B cell (primary cell): ENCODE results near the gene BSG. TPM values are rescaled to one million over a fixed set of nuclear protein-coding genes. Genes with fewer than 3 reads are reported as not detected.

Experiments
- ATAC-seq: fragments of 200-7000 bp; cut with Tn5 transposase; one replicate; pipeline ENCODE4 v1.10.0; 2021; ENCODE audit warnings: low read depth, mild to moderate bottlenecking, moderate number of reproducible peaks, moderate library complexity
- CTCF ChIA-PET: fragments of 350-600 bp; sonication (Branson Sonifier 250); formaldehyde crosslinking; loops from one replicate; lab custom pipeline; 2021; ENCODE audit warnings: antibody characterized with exemption, inconsistent platforms; lab: Charles Lee
- POLR2A ChIA-PET: fragments of 350-600 bp; sonication (Branson Sonifier 250); formaldehyde crosslinking; loops from one replicate; lab custom pipeline; 2021; ENCODE audit warnings: antibody characterized with exemption; lab: Charles Lee
- DNase-seq: peaks from one replicate; pipeline ENCODE4 v3.0.0; 2013
- H2AFZ ChIP-seq: 2 replicates; pipeline ENCODE4 v1.6.1; 2012; ENCODE audit warnings: mild to moderate bottlenecking, low read depth, low read length; ENCODE audit not compliant: insufficient read depth, poor library complexity, severe bottlenecking
- H3K27ac ChIP-seq, 2 donors: 1 replicate in 1 of 2; 2 replicates in 1 of 2; pipeline ENCODE4 v1.5.1; 2012 to 2013; ENCODE audit warnings: low read length in 2 of 2, mild to moderate bottlenecking in 2 of 2, moderate library complexity in 1 of 2
- H3K27me3 ChIP-seq, 4 experiments: fragments of 200-600 bp in 1 of 4; sonication (generic) in 1 of 4; replicated peaks in 1 of 4; 1 replicate in 2 of 4; 2 replicates in 2 of 4; pipeline versions ENCODE4 v1.6.1 to v1.7.0; 2013 to 2016; ENCODE audit warnings: low read length in 3 of 4, mild to moderate bottlenecking in 2 of 4, mixed read lengths in 1 of 4, moderate library complexity in 1 of 4; ENCODE audit not compliant: insufficient read depth in 4 of 4, control insufficient read depth in 3 of 4; ENCODE audit errors: control extremely low read depth in 1 of 4
- H3K36me3 ChIP-seq, 2 experiments: replicated peaks in 1 of 2; 1 replicate in 1 of 2; 2 replicates in 1 of 2; pipeline versions ENCODE4 v1.6.1 to v1.7.1; 2013; ENCODE audit warnings: low read length in 1 of 2; ENCODE audit not compliant: insufficient read depth in 2 of 2, control insufficient read depth in 1 of 2; ENCODE audit errors: control extremely low read depth in 1 of 2, extremely low read depth in 1 of 2
- H3K4me1 ChIP-seq, 2 donors: fragments of 200-600 bp in 1 of 2; sonication (generic) in 1 of 2; 1 replicate in 1 of 2; 2 replicates in 1 of 2; pipeline versions ENCODE4 v1.5.1 to v1.6.1; 2013 to 2017; ENCODE audit warnings: low read length in 2 of 2; ENCODE audit not compliant: control insufficient read depth in 2 of 2, insufficient read depth in 2 of 2
- H3K4me2 ChIP-seq: replicated peaks from 2 replicates; pipeline ENCODE3; 2012; ENCODE audit warnings: mild to moderate bottlenecking, low read depth, low read length; ENCODE audit not compliant: poor library complexity, severe bottlenecking
- H3K4me3 ChIP-seq, 5 experiments: fragments of 200-600 bp in 1 of 5; sonication (generic) in 1 of 5; 1 replicate in 3 of 5; 2 replicates in 2 of 5; pipeline versions ENCODE4 v1.5.1 to v1.7.0; 2011 to 2016; ENCODE audit warnings: low read length in 4 of 5, mild to moderate bottlenecking in 4 of 5, low read depth in 2 of 5, control low read depth in 1 of 5, moderate library complexity in 1 of 5; ENCODE audit not compliant: insufficient read depth in 1 of 5; ENCODE audit errors: control extremely low read depth in 1 of 5, extremely low read depth in 1 of 5
- H3K79me2 ChIP-seq: fragments of 200-600 bp; sonication (generic); one replicate; pipeline ENCODE4 v1.6.0; 2016; ENCODE audit warnings: low read length; ENCODE audit not compliant: control insufficient read depth, insufficient read depth
- H3K9ac ChIP-seq: fragments of 200-600 bp; sonication (generic); 2 replicates; pipeline ENCODE4 v1.6.1; 2017; ENCODE audit warnings: mild to moderate bottlenecking, low read length, moderate library complexity
- H3K9me3 ChIP-seq, 3 donors: one replicate each; pipeline versions ENCODE4 v1.6.1 to v1.7.1; 2013; ENCODE audit warnings: low read length in 2 of 3; ENCODE audit not compliant: control insufficient read depth in 2 of 3, insufficient read depth in 1 of 3; ENCODE audit errors: control extremely low read depth in 1 of 3
- H4K20me1 ChIP-seq: 2 replicates; pipeline ENCODE4 v1.6.0; 2012; ENCODE audit warnings: mild to moderate bottlenecking, low read length; ENCODE audit not compliant: insufficient read depth, control insufficient read depth, poor library complexity, severe bottlenecking
- H3K27ac Mint-ChIP-seq: one replicate; pipeline ENCODE4 v1.8.0; 2021; ENCODE audit warnings: mixed read lengths
- H3K27me3 Mint-ChIP-seq: one replicate; pipeline ENCODE4 v1.8.0; 2021; ENCODE audit warnings: mixed read lengths
- H3K4me1 Mint-ChIP-seq: one replicate; pipeline ENCODE4 v1.8.0; 2021; ENCODE audit warnings: mixed read lengths
- H3K4me3 Mint-ChIP-seq: one replicate; pipeline ENCODE4 v1.8.0; 2021; ENCODE audit warnings: mixed read lengths
- H3K9me3 Mint-ChIP-seq: one replicate; pipeline ENCODE4 v1.8.0; 2022; ENCODE audit warnings: mixed read lengths; ENCODE audit not compliant: insufficient read depth
- EZH2 ChIP-seq: IDR thresholded peaks from 2 replicates; pipeline ENCODE4 v1.6.1; 2012; ENCODE audit warnings: borderline replicate concordance, low read depth, mild to moderate bottlenecking, moderate library complexity, low read length; ENCODE audit not compliant: insufficient read depth, poor library complexity, severe bottlenecking
- WGBS: methylation state at CpG from one replicate; pipeline ENCODE4 v1.1.5; 2013; ENCODE audit warnings: missing lambda C conversion rate; ENCODE audit not compliant: insufficient coverage; 5-methylcytosine and 5-hydroxymethylcytosine counted together
- intact Hi-C: fragments of 100-400 bp; cut with micrococcal nuclease; formaldehyde crosslinking; loops from one replicate; pipeline ENCODE4 v1.10.0; 2022
- polyA plus RNA-seq: library from polyadenylated mRNA; depleted of rRNA; stranded (reverse); fragments of >200 nt; gene quantifications from 2 replicates; pipeline ENCODE4 v1.2.3, GENCODE V29; 2012
- total RNA-seq, 2 donors: library from RNA; stranded (reverse); fragments of 120-200 nt in 1 of 2; gene quantifications; 1 replicate in 1 of 2; 2 replicates in 1 of 2; pipeline versions ENCODE4 v1.2.3 to v1.2.4, GENCODE V29; 2013 to 2022
- TF ChIP-seq, protein P1 (sequence below): fragments of 200-600 bp; IDR thresholded peaks from one replicate; pipeline ENCODE4 v1.8.0; 2022; ENCODE audit warnings: antibody characterized with exemption, mild to moderate bottlenecking

BSG gene
- total and polyA plus RNA-seq, 2 donors (not counting 1 experiment from before 2014, with no cell fraction given), result 82.1 to 131 TPM

DNA sequence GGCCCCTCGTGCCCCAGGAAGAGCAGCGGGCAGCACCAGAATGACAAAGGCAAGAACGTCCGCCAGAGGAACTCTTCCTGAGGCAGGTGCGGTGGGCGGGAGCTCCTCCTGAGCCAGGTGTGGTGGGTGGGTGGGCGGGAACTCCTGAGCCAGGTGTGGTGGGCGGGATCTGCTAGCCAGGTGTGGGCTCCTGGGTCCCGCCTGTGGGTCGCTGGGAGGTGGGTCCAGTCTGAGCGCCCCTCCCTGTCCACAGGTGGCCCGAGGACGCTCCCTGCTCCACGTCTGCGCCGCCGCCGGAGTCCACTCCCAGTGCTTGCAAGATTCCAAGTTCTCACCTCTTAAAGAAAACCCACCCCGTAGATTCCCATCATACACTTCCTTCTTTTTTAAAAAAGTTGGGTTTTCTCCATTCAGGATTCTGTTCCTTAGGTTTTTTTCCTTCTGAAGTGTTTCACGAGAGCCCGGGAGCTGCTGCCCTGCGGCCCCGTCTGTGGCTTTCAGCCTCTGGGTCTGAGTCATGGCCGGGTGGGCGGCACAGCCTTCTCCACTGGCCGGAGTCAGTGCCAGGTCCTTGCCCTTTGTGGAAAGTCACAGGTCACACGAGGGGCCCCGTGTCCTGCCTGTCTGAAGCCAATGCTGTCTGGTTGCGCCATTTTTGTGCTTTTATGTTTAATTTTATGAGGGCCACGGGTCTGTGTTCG is 10.3 kb downstream of the BSG start:
- no peaks in the 10 kb centered on the region for H3K4me1 Mint-ChIP-seq
- Histone ChIP-seq H3K27me3 (peaks cover 0 to 19% (median 5%) of the 10 kb centered on the region in 4 experiments), H3K27ac (no peak overlapping the region), H3K4me1 (peaks cover 0 to under 1% of the 10 kb centered on the region in 2 donors), H3K4me2 (no peak overlapping the region), H2AFZ (no peak overlapping the region), H3K36me3 (peaks cover 0 to 33% of the 10 kb centered on the region in 2 experiments), H3K9me3 (no peaks in the 10 kb centered on the region), H3K79me2 (peaks cover 24% of the 10 kb centered on the region), H4K20me1 (peaks cover 58% of the 10 kb centered on the region), H3K9ac (no peak overlapping the region), H3K4me3 (no peak overlapping the region)
- H3K4me3 Mint-ChIP-seq, result no peak overlapping the region
- 94% methylated on average over 21 of the region's 31 CpGs for WGBS
- POLR2A ChIA-PET, result interaction anchor here (0.6 kb wide), 1 partner anchor 874 kb away, joined by 3 read pairs; no protein-coding TSS in a partner anchor
- no peaks in the 10 kb centered on the region for H3K9me3 Mint-ChIP-seq
- DNase-seq (no peak), ATAC-seq (no peak)
- TF ChIP-seq EZH2, result no peak
- TF ChIP-seq, protein P1, sequence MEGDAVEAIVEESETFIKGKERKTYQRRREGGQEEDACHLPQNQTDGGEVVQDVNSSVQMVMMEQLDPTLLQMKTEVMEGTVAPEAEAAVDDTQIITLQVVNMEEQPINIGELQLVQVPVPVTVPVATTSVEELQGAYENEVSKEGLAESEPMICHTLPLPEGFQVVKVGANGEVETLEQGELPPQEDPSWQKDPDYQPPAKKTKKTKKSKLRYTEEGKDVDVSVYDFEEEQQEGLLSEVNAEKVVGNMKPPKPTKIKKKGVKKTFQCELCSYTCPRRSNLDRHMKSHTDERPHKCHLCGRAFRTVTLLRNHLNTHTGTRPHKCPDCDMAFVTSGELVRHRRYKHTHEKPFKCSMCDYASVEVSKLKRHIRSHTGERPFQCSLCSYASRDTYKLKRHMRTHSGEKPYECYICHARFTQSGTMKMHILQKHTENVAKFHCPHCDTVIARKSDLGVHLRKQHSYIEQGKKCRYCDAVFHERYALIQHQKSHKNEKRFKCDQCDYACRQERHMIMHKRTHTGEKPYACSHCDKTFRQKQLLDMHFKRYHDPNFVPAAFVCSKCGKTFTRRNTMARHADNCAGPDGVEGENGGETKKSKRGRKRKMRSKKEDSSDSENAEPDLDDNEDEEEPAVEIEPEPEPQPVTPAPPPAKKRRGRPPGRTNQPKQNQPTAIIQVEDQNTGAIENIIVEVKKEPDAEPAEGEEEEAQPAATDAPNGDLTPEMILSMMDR, result no peak
- no peak overlapping the region for H3K27ac Mint-ChIP-seq
- intact Hi-C loops, result no loop called here
- CTCF ChIA-PET, result interaction anchor here (4.2 kb wide), 1 partner anchor 151 kb away, joined by 39 read pairs; no protein-coding TSS in a partner anchor
- peaks cover 3% of the 10 kb centered on the region for H3K27me3 Mint-ChIP-seq
